BE2C (cell line): ENCODE results near the gene ATMIN.

Experiments
- DNase-seq: peaks from one replicate; pipeline ENCODE4 v3.0.0-alpha.2; 2020
- H3K27me3 ChIP-seq: fragments of 250-450 bp; sonication (Bioruptor Pico); 2 replicates; pipeline ENCODE4 v1.5.1; 2020; ENCODE audit warnings: mild to moderate bottlenecking
- H3K36me3 ChIP-seq: fragments of 250-450 bp; sonication (Bioruptor Pico); 2 replicates; pipeline ENCODE4 v1.5.1; 2020; ENCODE audit warnings: mild to moderate bottlenecking
- H3K4me1 ChIP-seq: fragments of 250-450 bp; sonication (Bioruptor Pico); 2 replicates; pipeline ENCODE4 v1.5.1; 2020
- H3K4me3 ChIP-seq: 2 replicates; pipeline ENCODE4 v1.5.1; 2011; ENCODE audit warnings: low read depth, low read length
- H3K9me3 ChIP-seq: fragments of 250-450 bp; sonication (Bioruptor Pico); 2 replicates; pipeline ENCODE4 v1.5.1; 2020
- TF ChIP-seq, protein P1 (sequence below): IDR thresholded peaks from 2 replicates; pipeline ENCODE4 v1.5.1; 2012; ENCODE audit warnings: mild to moderate bottlenecking, low read depth, low read length

The ATMIN gene

DNA sequence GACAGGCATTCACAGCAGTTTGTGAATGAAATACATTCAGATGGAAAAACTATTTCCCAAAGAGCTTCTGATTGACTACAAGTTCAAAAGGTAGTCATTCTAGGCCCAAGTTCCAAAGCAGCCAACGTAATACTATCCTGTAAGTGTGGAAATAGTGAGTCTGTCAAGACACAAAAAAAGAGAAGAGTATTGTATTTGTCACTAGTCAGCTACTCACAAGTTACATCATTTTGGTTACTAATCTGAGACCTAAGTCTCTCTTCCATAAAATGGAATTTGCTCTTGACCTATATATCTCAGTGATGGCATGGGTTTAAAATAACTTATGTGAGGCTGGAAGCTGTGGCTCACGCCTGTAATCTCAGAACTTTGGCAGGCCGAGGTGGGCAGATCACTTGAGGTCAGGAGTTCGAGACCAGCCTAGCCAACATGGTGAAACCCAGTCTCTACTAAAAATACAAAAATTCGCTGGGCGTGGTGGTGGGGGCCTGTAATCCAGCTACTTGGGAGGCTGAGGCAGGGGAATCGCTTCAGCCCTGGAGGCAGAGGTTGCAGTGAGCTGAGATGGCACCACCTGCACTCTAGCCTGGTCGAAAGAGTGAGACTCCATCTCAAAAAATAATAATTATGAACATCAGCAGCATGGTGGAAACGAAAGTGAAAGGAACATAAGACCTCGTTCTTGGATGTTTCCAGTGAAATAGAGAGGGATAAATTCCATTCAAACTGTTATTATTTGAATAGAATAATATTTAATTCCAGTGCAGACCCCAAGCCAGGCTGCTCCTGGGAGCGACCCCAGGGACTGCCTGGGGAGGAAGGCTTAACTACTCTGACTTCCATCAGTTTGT lies 31.8 kb upstream of the ATMIN start:
- DNase-seq = no peak
- Histone ChIP-seq H3K36me3 (no peaks in the 10 kb centered on the region; the same call in none of the 2 replicates), H3K4me3 (no peak overlapping the region)

DNA sequence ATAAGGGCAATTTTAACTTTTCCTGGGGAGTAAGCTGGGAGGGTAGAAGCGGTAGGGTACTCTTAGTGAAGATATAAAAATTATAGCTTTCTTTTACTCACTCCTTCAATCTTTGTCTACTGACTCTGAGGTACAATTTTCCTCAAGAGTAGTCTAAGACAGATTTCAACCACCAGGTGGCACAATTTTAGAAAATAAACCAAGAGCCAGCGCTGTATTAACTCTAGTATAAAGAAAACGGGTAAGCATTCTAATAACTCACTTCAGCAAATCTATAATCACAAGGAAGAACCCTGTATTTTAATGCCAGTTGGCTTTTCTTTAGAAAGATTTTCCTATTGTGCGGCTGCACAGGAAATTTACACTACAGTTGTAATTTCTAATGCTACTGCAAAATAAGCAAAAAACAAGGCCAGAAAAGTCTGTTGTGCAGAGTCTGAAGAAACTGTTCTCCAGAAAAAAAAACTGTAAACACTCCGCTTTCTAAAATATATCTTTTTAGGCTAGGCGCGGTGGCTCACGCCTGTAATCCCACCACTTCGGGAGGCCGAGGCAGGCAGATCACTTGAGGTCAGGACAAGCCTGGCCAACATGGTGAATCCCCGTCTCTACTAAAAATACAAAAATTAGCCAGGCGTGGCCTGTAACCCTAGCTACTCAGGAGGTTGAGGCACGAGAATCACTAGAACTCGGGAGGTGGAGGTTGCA lies 30.8 kb upstream of the ATMIN start:
- Histone ChIP-seq H3K27me3 (no peaks in the 10 kb centered on the region), H3K36me3 (no peaks in the 10 kb centered on the region; the same call in none of the 2 replicates), H3K4me1 (no peaks in the 10 kb centered on the region), H3K9me3 (no peaks in the 10 kb centered on the region), H3K4me3 (peak overlapping the region; percentile 96)
- TF ChIP-seq, protein P1, sequence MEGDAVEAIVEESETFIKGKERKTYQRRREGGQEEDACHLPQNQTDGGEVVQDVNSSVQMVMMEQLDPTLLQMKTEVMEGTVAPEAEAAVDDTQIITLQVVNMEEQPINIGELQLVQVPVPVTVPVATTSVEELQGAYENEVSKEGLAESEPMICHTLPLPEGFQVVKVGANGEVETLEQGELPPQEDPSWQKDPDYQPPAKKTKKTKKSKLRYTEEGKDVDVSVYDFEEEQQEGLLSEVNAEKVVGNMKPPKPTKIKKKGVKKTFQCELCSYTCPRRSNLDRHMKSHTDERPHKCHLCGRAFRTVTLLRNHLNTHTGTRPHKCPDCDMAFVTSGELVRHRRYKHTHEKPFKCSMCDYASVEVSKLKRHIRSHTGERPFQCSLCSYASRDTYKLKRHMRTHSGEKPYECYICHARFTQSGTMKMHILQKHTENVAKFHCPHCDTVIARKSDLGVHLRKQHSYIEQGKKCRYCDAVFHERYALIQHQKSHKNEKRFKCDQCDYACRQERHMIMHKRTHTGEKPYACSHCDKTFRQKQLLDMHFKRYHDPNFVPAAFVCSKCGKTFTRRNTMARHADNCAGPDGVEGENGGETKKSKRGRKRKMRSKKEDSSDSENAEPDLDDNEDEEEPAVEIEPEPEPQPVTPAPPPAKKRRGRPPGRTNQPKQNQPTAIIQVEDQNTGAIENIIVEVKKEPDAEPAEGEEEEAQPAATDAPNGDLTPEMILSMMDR = peak; percentile 68
- peak; percentile 29 for DNase-seq

More for the DNA sequence above, 31.8 kb upstream of the ATMIN start:
- Histone ChIP-seq H3K4me1 (no peaks in the 10 kb centered on the region), H3K9me3 (no peaks in the 10 kb centered on the region), H3K27me3 (no peaks in the 10 kb centered on the region)
- TF ChIP-seq, protein P1 = no peak

DNA sequence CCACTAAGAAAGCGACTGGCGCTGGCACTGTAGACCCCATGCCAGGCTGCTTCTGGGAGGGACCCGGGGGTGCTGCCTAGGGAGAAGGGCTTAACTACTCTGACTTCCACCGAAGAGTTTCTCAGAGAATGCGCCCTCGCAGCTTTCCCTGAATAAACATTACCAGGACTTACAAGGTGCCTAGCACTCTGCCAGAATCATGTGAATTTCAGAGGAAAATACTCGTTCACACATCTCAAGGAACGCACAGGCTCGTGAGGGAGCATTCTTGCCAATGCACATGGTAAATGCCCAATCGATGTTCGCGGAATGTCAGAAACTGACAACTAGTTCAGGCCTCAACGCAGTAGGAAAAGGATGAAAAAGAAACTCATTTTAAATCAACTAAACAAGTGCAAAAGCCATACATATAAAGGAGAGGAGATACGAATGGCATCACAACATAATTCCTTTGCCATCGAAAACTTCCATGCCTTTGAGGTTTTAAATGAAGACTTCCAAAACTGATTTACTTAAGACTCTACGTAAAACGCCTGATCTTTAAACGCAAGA lies 30.0 kb upstream of the ATMIN start:
- H3K27me3 ChIP-seq = no peaks in the 10 kb centered on the region
- no peaks in the 10 kb centered on the region; the same call in none of the 2 replicates for H3K36me3 ChIP-seq
- TF ChIP-seq, protein P1 = no peak
- DNase-seq = no peak
- no peaks in the 10 kb centered on the region for H3K9me3 ChIP-seq
- peak overlapping the region; percentile 96 for H3K4me3 ChIP-seq
- no peaks in the 10 kb centered on the region for H3K4me1 ChIP-seq

DNA sequence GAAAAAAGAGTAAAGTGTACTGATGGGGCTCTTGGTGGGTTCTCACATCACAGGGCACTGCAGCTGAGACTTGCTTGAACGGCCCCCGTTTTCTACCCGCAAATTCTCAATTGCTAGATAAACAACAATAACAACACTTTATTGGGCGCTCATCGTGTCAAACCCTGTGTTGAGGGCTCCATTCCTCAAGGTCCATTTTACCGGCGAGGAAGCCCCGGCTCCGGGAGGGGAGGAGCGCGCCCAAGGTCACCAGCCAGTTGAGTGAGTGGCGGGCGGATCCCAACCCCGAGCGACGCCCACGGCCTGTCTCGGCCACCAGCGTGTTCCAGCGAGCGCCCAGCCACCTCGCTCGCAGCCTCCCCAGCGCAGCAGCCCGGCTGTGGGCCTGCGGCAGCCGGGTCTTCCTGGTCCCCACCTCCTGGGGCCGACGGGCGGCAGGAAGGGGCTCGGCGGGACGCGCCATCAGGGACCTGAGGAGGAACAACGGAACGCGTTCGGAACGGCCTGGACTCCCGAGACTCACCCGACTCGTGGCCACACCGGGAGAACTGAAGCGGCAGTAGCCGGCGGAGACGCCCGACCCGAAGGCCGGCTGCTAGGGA lies 29.3 kb upstream of the ATMIN start:
- Histone ChIP-seq H3K9me3 (no peaks in the 10 kb centered on the region), H3K4me3 (peak overlapping the region; percentile 96), H3K36me3 (no peaks in the 10 kb centered on the region; the same call in none of the 2 replicates), H3K4me1 (no peaks in the 10 kb centered on the region), H3K27me3 (no peaks in the 10 kb centered on the region)
- peak; percentile 68 for DNase-seq
- TF ChIP-seq, protein P1 = no peak

DNA sequence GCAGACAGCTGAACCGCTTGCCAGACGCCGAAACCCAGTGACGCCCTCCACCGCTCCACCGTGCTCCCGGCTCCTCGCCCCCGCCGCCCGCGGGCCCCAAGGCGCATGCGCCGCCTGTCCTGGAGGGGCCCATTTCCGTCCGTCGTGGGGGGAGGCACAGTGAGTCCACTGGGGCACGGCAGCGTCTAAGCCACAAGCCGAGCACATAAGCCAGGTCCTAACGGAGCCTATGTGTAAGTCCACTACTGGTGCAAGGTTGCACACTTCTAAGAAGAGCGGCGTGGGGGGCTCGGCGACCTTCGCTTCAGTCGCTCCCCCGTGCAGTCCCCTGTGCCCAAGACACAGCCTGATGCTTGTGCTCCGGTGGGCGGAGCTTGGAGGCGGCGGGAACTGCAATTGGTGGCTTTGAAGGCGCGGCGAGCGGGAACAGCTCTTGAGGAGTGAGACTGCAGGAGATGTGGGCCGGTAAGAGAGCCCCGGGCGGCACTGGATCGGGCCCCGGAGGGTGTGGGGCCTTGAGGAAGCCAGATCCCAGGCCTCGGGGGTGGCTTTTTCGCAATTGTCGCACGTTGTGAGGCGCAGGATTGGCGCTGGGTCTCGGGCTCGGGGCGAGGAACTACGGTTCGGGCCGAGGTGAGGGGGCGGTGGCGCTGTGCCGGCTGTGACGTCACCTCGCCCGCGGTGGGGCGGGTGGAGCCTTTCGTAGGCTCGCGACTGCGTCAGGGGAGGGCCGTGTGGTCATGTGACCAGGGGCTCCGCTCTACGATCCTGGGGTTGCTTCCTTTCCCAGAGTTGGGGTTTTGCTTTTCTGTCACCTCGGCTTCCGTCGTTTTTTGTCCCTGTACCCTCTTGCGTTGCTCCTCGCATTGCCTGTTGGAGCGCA lies 28.6 kb upstream of the ATMIN start, which contains the start of the genes CENPN and CMC2:
CENPN (plus strand) TSS at position 402 of the 883 bp plus-strand sequence. CDS start 4,726 bp downstream, outside the sequence.
CMC2 (minus strand) TSS at position 73 of the 883 bp plus-strand sequence. CDS start 9,491 bp downstream, outside the sequence.
- TF ChIP-seq, protein P1 = peak; percentile 2; the same call in 1 of the 2 replicates
- peak; percentile 98 for DNase-seq

More for the DNA sequence above, 28.6 kb upstream of the ATMIN start, which contains the start of the genes CENPN and CMC2:
- H3K36me3 ChIP-seq = peaks cover 3% of the 10 kb centered on the region
- H3K9me3 ChIP-seq = no peaks in the 10 kb centered on the region
- H3K4me3 ChIP-seq = peak within 1 kb of the TSS; percentile 96
- H3K27me3 ChIP-seq = no peaks in the 10 kb centered on the region
- no peaks in the 10 kb centered on the region for H3K4me1 ChIP-seq
